Endodermal cell (in vitro differentiated cells): ENCODE results near the gene SOX5. TPM values are rescaled to one million over a fixed set of nuclear protein-coding genes. Genes with fewer than 3 reads are reported as not detected.

Source experiments
- DNase-seq: peaks from one replicate; pipeline ENCODE4 v3.0.0-alpha.2; 2017
- H3K27ac ChIP-seq: 2 replicates; pipeline ENCODE4 v1.5.1; 2013; ENCODE audit warnings: mild to moderate bottlenecking, low read depth, low read length, moderate library complexity
- H3K27me3 ChIP-seq: 2 replicates; pipeline ENCODE4 v1.6.1; 2013; ENCODE audit warnings: mild to moderate bottlenecking, low read length, moderate library complexity; ENCODE audit not compliant: insufficient read depth, control insufficient read depth, poor library complexity, severe bottlenecking
- H3K36me3 ChIP-seq: 2 replicates; pipeline ENCODE4 v1.7.0; 2013; ENCODE audit warnings: mild to moderate bottlenecking, low read length, moderate library complexity; ENCODE audit not compliant: control insufficient read depth, insufficient read depth
- H3K4me1 ChIP-seq: one replicate; pipeline ENCODE4 v1.7.0; 2013; ENCODE audit warnings: low read length; ENCODE audit not compliant: control insufficient read depth, insufficient read depth
- H3K4me3 ChIP-seq: 2 replicates; pipeline ENCODE4 v1.5.1; 2013; ENCODE audit warnings: mild to moderate bottlenecking, low read length, moderate library complexity
- H3K9ac ChIP-seq: 2 replicates; pipeline ENCODE4 v1.6.1; 2013; ENCODE audit warnings: mild to moderate bottlenecking, low read length, moderate library complexity; ENCODE audit not compliant: poor library complexity, severe bottlenecking; ENCODE audit errors: extremely low read depth
- H3K9me3 ChIP-seq: 2 replicates; pipeline ENCODE4 v1.6.1; 2013; ENCODE audit warnings: mild to moderate bottlenecking, low read length, moderate library complexity; ENCODE audit not compliant: control insufficient read depth
- H3K27ac Mint-ChIP-seq: 2 replicates; pipeline ENCODE4 v1.8.0; 2020; ENCODE audit warnings: mixed read lengths
- H3K27me3 Mint-ChIP-seq: 2 replicates; pipeline ENCODE4 v1.8.0; 2021; ENCODE audit warnings: mild to moderate bottlenecking, mixed read lengths; ENCODE audit not compliant: insufficient read depth
- H3K36me3 Mint-ChIP-seq: 2 replicates; pipeline ENCODE4 v1.8.0; 2020; ENCODE audit warnings: low read depth, mixed read lengths
- H3K4me1 Mint-ChIP-seq: 2 replicates; pipeline ENCODE4 v1.8.0; 2020; ENCODE audit warnings: mixed read lengths
- H3K4me3 Mint-ChIP-seq: 2 replicates; pipeline ENCODE4 v1.8.0; 2020; ENCODE audit warnings: mild to moderate bottlenecking, moderate library complexity, mixed read lengths
- H3K9me3 Mint-ChIP-seq: 2 replicates; pipeline ENCODE4 v1.8.0; 2020; ENCODE audit warnings: mild to moderate bottlenecking, mixed read lengths
- WGBS, 2 experiments: methylation state at CpG; one replicate each; pipeline versions ENCODE4 v1.1.5 to v1.1.7; 2013; ENCODE audit warnings: missing lambda C conversion rate in 2 of 2, mixed read lengths in 1 of 2; ENCODE audit not compliant: insufficient coverage in 1 of 2, insufficient read length in 1 of 2; 5-methylcytosine and 5-hydroxymethylcytosine counted together
- total RNA-seq, 2 donors: library from RNA; stranded (reverse); fragmentation: NEBNext Ultra II Directional in 1 of 2; extraction: Animal tissue kit (Norgen Biotek cat#: 25700) in 1 of 2; gene quantifications; 2 replicates in 1 of 2; 3 replicates in 1 of 2; pipeline ENCODE4 v1.2.1, GENCODE V29; 2021
- TF ChIP-seq, protein P1 (sequence below): fragments of 200-600 bp; sonication (generic); conservative IDR thresholded peaks from 2 replicates; pipeline ENCODE4 v1.5.0; 2021; ENCODE audit warnings: antibody characterized with exemption, mild to moderate bottlenecking

The SOX5 gene
- total RNA-seq, 2 donors from 2014 or later = 6.8 to 30.7 TPM

DNA sequence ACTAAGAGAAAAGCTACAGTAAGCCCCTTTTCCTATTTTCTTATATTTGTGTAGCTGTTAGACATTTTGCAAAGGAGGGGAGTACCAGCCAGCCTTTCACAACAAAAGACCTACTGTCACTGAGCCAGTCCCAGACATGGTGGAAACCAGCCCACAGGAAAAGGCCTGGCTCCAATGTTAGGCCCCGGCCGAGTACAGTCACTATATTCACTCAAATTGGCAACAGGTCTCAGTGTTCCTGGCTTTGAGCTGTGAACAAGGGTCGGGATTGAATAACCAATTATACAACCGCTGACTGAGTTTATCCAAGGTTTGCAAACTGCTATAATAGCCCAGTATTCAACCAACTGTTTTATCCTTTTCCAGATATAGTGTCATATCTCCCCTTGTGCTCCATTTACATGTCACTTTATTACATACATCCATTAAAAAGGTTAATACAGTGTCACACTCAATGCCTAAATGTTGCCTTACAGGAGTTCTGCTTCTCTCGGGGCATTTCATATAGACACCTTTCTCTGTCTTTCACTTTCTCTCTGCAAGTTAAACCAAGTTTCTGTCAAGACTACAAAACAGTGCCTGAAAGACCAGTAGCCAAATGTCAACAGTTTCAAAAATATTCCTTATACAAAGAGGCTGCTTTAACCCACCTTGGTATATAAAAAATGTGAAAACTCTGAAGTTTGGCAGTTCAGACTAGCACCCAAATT is 178.1 kb downstream of the SOX5 start:
- peaks cover 9% of the 10 kb centered on the region for H3K9me3 Mint-ChIP-seq
- Histone ChIP-seq H3K36me3 (no peaks in the 10 kb centered on the region), H3K9me3 (peaks cover 2% of the 10 kb centered on the region), H3K27ac (peak overlapping the region; percentile 15), H3K27me3 (no peaks in the 10 kb centered on the region), H3K4me1 (no peaks in the 10 kb centered on the region), H3K4me3 (no peak overlapping the region), H3K9ac (no peak overlapping the region)
- no peak overlapping the region for H3K4me3 Mint-ChIP-seq
- H3K4me1 Mint-ChIP-seq = peaks cover 22% of the 10 kb centered on the region
- no peak overlapping the region for H3K27ac Mint-ChIP-seq
- no peak for DNase-seq
- 77 to 90% methylated on average over 5 of the region's 5 CpGs for WGBS, 2 experiments
- TF ChIP-seq, protein P1, sequence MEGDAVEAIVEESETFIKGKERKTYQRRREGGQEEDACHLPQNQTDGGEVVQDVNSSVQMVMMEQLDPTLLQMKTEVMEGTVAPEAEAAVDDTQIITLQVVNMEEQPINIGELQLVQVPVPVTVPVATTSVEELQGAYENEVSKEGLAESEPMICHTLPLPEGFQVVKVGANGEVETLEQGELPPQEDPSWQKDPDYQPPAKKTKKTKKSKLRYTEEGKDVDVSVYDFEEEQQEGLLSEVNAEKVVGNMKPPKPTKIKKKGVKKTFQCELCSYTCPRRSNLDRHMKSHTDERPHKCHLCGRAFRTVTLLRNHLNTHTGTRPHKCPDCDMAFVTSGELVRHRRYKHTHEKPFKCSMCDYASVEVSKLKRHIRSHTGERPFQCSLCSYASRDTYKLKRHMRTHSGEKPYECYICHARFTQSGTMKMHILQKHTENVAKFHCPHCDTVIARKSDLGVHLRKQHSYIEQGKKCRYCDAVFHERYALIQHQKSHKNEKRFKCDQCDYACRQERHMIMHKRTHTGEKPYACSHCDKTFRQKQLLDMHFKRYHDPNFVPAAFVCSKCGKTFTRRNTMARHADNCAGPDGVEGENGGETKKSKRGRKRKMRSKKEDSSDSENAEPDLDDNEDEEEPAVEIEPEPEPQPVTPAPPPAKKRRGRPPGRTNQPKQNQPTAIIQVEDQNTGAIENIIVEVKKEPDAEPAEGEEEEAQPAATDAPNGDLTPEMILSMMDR = no peak
- peaks cover 3% of the 10 kb centered on the region for H3K36me3 Mint-ChIP-seq
- H3K27me3 Mint-ChIP-seq = no peaks in the 10 kb centered on the region

- H3K9me3 Mint-ChIP-seq = peaks cover under 1% of the 10 kb centered on the region
Observed at GRCh38 chr12:23770202-23770938, 179.1 kb downstream of the SOX5 start.

GRCh38 chr12:23767834-23768233 is 181.6 kb downstream of the SOX5 start:
- Mint-ChIP-seq H3K4me3 (no peak overlapping the region), H3K4me1 (peaks cover 30% of the 10 kb centered on the region), H3K9me3 (no peaks in the 10 kb centered on the region), H3K36me3 (no peaks in the 10 kb centered on the region), H3K27me3 (no peaks in the 10 kb centered on the region), H3K27ac (peak overlapping the region; percentile 70)
- H3K36me3 ChIP-seq = no peaks in the 10 kb centered on the region
- WGBS, 2 experiments = 87% methylated on average over 1 of the region's 2 CpGs; no CpG with 5 or more reads in 1 of the 2 experiments
- no peaks in the 10 kb centered on the region for H3K9me3 ChIP-seq
- no peak overlapping the region for H3K4me3 ChIP-seq
- TF ChIP-seq, protein P1 = no peak
- H3K9ac ChIP-seq = no peak overlapping the region
- no peaks in the 10 kb centered on the region for H3K27me3 ChIP-seq
- H3K27ac ChIP-seq = no peak overlapping the region
- no peak for DNase-seq
- no peaks in the 10 kb centered on the region for H3K4me1 ChIP-seq

More at GRCh38 chr12:23770202-23770938, 179.1 kb downstream of the SOX5 start:
- H3K4me1 ChIP-seq = no peaks in the 10 kb centered on the region
- Mint-ChIP-seq H3K4me3 (no peak overlapping the region), H3K4me1 (peaks cover 27% of the 10 kb centered on the region), H3K27ac (no peak overlapping the region), H3K27me3 (no peaks in the 10 kb centered on the region), H3K36me3 (no peaks in the 10 kb centered on the region)
- TF ChIP-seq, protein P1 = no peak
- H3K9me3 ChIP-seq = no peaks in the 10 kb centered on the region
- WGBS, 2 experiments = 97% methylated on average over 2 of the region's 3 CpGs; no CpG with 5 or more reads in 1 of the 2 experiments
- no peak overlapping the region for H3K9ac ChIP-seq
- H3K36me3 ChIP-seq = no peaks in the 10 kb centered on the region
- no peaks in the 10 kb centered on the region for H3K27me3 ChIP-seq
- H3K27ac ChIP-seq = no peak overlapping the region
- no peak for DNase-seq
- no peak overlapping the region for H3K4me3 ChIP-seq
